OCI-LY1 (cell line): ENCODE data around the gene ROR2.

Source experiments
- H2AFZ ChIP-seq: fragments of 200-600 bp; sonication (generic), shearing (Covaris generic); 2 replicates; pipeline ENCODE4 v1.6.0; 2014; ENCODE audit warnings: antibody characterized with exemption, mild to moderate bottlenecking, low read length
- H3F3A ChIP-seq: fragments of 200-600 bp; sonication (generic), shearing (Covaris generic); 2 replicates; pipeline ENCODE4 v1.6.0; 2014; ENCODE audit warnings: mild to moderate bottlenecking, antibody characterized with exemption, low read length, moderate library complexity; ENCODE audit not compliant: insufficient read depth
- H3K27ac ChIP-seq: fragments of 200-600 bp; sonication (generic); 2 replicates; pipeline ENCODE4 v1.5.1; 2014; ENCODE audit warnings: low read length, mixed run types, mild to moderate bottlenecking, low read depth; ENCODE audit not compliant: poor library complexity, severe bottlenecking
- H3K27me3 ChIP-seq: fragments of 200-600 bp; sonication (generic); 2 replicates; pipeline ENCODE4 v1.6.0; 2014; ENCODE audit warnings: antibody characterized with exemption, mild to moderate bottlenecking, low read length, moderate library complexity; ENCODE audit not compliant: insufficient read depth
- H3K36me3 ChIP-seq: fragments of 200-600 bp; sonication (generic); 2 replicates; pipeline ENCODE4 v1.6.1; 2014; ENCODE audit warnings: mild to moderate bottlenecking, antibody characterized with exemption, low read length, moderate library complexity, mixed read lengths; ENCODE audit not compliant: insufficient read depth
- H3K4me1 ChIP-seq: fragments of 200-600 bp; sonication (generic); 2 replicates; pipeline ENCODE4 v1.5.1; 2014; ENCODE audit warnings: mild to moderate bottlenecking, low read length, moderate library complexity; ENCODE audit not compliant: insufficient read depth, severe bottlenecking
- H3K4me2 ChIP-seq: fragments of 200-600 bp; sonication (generic), shearing (Covaris generic); 2 replicates; pipeline ENCODE4 v1.6.1; 2014; ENCODE audit warnings: low read length
- H3K4me3 ChIP-seq: fragments of 200-600 bp; sonication (generic); 2 replicates; pipeline ENCODE4 v1.5.1; 2014; ENCODE audit warnings: low read length, low read depth, mild to moderate bottlenecking, mixed read lengths; ENCODE audit not compliant: poor library complexity, severe bottlenecking
- H3K79me2 ChIP-seq: fragments of 200-600 bp; shearing (Covaris generic); 2 replicates; pipeline ENCODE4 v1.6.1; 2016; ENCODE audit warnings: mixed run types, low read length, mixed read lengths; ENCODE audit not compliant: insufficient read depth
- H3K9ac ChIP-seq: fragments of 200-600 bp; sonication (generic), shearing (Covaris generic); 2 replicates; pipeline ENCODE4 v1.6.1; 2014; ENCODE audit warnings: mild to moderate bottlenecking, low read length, mixed read lengths
- H3K9me2 ChIP-seq: fragments of 200-600 bp; sonication (generic), shearing (Covaris generic); 2 replicates; pipeline ENCODE4 v1.6.1; 2014; ENCODE audit warnings: low read depth, mild to moderate bottlenecking, low read length, mixed read lengths
- H3K9me3 ChIP-seq: fragments of 200-600 bp; shearing (Covaris generic); 2 replicates; pipeline ENCODE4 v1.6.1; 2014; ENCODE audit warnings: low read length, mixed read lengths
- H4K20me1 ChIP-seq: fragments of 200-600 bp; sonication (generic), shearing (Covaris generic); 2 replicates; pipeline ENCODE4 v1.6.0; 2016; ENCODE audit warnings: mild to moderate bottlenecking, low read length; ENCODE audit not compliant: insufficient read depth
- CTCF ChIP-seq: fragments of 200-600 bp; sonication (generic), shearing (Covaris generic); IDR thresholded peaks from 2 replicates; pipeline ENCODE4 v1.5.1; 2017; ENCODE audit warnings: mild to moderate bottlenecking, antibody characterized with exemption, low read length, moderate library complexity, mixed read lengths
- EZH2 ChIP-seq: fragments of 200-600 bp; sonication (generic), shearing (Covaris generic); IDR thresholded peaks from 2 replicates; pipeline ENCODE4 v1.8.0; 2017; ENCODE audit warnings: borderline replicate concordance, mixed run types, mild to moderate bottlenecking, antibody characterized with exemption, low read length, moderate library complexity, mixed read lengths

The ROR2 gene

DNA sequence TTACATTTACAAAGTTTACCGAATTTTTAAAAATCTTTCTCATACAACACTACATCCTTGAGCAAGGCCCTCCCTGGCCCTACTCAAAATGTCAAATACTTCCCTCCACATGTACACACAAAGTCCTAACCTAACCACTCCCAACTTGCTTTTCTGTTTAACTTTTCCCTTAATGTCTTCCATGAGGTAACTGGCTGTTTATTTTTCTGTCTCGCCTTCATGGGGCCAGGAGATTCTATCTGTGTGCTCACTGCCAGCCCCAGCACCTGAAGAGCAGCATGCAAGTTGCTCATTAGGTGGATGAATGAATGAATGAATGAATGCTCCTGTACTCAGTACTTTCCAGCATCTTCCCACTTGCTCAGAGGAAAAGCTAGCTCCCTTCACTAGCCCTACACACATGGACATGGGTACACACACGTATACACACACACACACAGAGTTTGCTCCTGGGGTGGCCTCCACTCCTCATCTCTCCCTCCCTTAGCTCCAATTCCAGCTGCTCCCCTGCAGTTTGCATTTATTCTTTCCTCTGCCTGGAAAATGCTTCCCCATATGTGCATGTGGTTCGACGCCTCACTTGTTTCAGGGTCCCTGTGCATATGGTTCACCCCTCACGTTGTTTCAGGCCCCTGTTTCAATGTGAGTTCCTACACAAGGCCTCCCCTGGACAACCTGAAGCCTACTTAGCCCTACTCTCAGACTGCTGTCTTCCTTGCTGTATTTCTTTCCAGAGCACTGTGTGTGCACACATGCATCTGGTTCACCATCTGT, 165.2 kb downstream of the ROR2 start:
- TF ChIP-seq CTCF (no peak), EZH2 (no peak)

DNA sequence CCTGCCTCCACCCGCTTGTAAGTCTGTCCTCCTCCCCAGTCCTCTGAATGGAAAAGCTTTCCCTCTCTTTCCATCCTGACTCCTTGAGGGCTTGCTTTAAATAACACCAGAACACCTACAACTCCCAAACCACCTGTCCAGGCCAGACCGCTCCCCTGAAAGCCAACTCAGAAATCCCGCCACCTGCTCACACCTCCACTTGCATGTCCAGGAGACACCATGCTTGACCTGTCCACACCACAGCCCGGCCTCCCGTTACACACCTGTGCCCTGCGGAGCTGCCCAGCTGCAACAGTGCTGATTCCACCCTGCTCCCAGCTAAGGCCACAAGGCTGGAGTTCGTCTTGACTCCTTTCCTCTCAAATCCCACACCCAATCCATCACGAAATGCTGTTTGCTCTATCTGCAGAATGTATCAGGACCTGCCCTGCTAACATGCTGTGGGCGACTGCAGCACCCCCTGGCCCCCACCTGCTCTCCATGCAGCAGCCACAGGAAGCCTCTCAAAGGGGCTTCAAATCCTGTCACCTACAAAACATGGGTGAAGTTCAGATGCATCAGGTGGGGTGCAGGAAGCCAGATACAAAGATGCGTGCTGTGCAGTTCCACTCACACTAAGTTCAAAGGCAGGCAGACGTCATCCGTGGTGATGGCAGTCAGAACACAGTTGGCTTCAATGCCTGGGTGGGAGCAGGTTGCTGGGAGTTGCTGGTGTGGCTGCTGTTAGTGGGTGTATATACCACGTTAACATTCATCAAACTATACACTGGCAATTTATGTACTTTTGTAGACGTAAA, 166.0 kb downstream of the ROR2 start:
- Histone ChIP-seq H3K79me2 (no peaks in the 10 kb centered on the region), H3K4me2 (no peak overlapping the region), H3K27me3 (no peaks in the 10 kb centered on the region; the same call in 1 of the 2 replicates), H3K27ac (no peak overlapping the region), H3K9me2 (no peaks in the 10 kb centered on the region), H3K4me1 (no peaks in the 10 kb centered on the region), H3F3A (no peaks in the 10 kb centered on the region), H2AFZ (no peak overlapping the region), H3K36me3 (no peaks in the 10 kb centered on the region), H3K9me3 (no peaks in the 10 kb centered on the region), H3K9ac (no peak overlapping the region), H3K4me3 (no peak overlapping the region), H4K20me1 (no peaks in the 10 kb centered on the region)
- no peak for TF ChIP-seq EZH2
- no peak for TF ChIP-seq CTCF

More for the DNA sequence above, 165.2 kb downstream of the ROR2 start:
- no peak overlapping the region for H3K27ac ChIP-seq
- no peaks in the 10 kb centered on the region for H3K4me1 ChIP-seq
- H3K79me2 ChIP-seq, result no peaks in the 10 kb centered on the region
- H3K9me2 ChIP-seq, result no peaks in the 10 kb centered on the region
- no peak overlapping the region for H3K4me3 ChIP-seq
- H3K9me3 ChIP-seq, result no peaks in the 10 kb centered on the region
- no peaks in the 10 kb centered on the region for H4K20me1 ChIP-seq
- H3K4me2 ChIP-seq, result no peak overlapping the region
- H3K36me3 ChIP-seq, result no peaks in the 10 kb centered on the region
- H2AFZ ChIP-seq, result no peak overlapping the region
- H3K27me3 ChIP-seq, result no peaks in the 10 kb centered on the region; the same call in 1 of the 2 replicates
- H3K9ac ChIP-seq, result no peak overlapping the region
- no peaks in the 10 kb centered on the region for H3F3A ChIP-seq

DNA sequence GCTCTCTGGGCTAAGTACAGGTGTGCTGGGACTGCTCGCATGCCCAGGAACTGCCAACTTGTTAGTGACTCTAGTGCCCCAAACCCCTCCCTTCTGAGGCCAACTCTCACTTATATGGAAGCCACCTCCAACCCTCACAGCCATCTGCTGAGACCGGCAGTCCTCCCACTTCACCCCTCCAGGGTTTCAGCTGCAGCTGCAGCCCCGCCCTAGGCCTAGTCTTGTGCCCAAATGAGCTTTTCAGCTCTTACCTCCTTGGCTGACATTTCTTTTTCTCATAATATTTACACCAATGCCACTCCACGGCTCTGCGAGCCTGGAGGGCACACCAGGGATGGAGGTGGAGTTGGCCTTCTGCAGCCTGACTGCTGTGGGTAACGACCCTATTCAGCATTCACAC, 166.6 kb downstream of the ROR2 start:
- no peak overlapping the region for H3K9ac ChIP-seq
- H3K36me3 ChIP-seq, result no peaks in the 10 kb centered on the region
- H3K27ac ChIP-seq, result no peak overlapping the region
- no peaks in the 10 kb centered on the region for H4K20me1 ChIP-seq
- no peak for TF ChIP-seq EZH2
- no peak for TF ChIP-seq CTCF
- H3K27me3 ChIP-seq, result no peaks in the 10 kb centered on the region; the same call in 1 of the 2 replicates
- no peaks in the 10 kb centered on the region for H3K9me3 ChIP-seq
- no peaks in the 10 kb centered on the region for H3K79me2 ChIP-seq
- H3K4me2 ChIP-seq, result no peak overlapping the region
- no peak overlapping the region for H3K4me3 ChIP-seq
- no peaks in the 10 kb centered on the region for H3F3A ChIP-seq
- no peaks in the 10 kb centered on the region for H3K4me1 ChIP-seq
- H3K9me2 ChIP-seq, result no peaks in the 10 kb centered on the region
- no peak overlapping the region for H2AFZ ChIP-seq
